SH-SY5Y (cell line): Measurements from ENCODE around the gene RABGAP1L.

ENCODE experiments used
- GATA2 ChIP-seq: IDR thresholded peaks from 2 replicates; pipeline ENCODE4 v1.6.1; 2011; ENCODE audit warnings: mild to moderate bottlenecking, low read depth, low read length
- GATA3 ChIP-seq: IDR thresholded peaks from 2 replicates; pipeline ENCODE4 v1.6.1; 2011; ENCODE audit warnings: low read depth, mild to moderate bottlenecking, low read length, moderate library complexity

DNA sequence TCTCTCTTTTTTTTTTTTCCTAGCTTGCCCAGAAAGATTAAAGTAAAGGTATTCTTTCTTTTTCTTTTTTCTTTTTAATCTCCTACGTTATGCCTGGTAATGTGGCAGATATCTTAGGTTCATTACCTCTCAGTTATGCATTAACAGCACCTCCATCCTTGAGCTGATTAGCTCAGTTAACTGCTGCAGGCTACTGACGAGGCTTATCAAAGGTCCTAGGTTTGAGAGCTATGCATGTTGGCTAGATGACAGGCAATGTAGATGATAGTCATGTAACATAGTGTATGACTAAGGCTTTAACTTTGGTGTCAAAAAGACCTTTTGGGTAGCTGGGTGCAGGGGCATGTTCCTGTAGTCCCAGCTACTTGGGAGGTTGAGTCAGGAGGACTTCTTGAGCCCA lies 786.7 kb downstream of the RABGAP1L start:
- TF ChIP-seq GATA3 = no peak
- TF ChIP-seq GATA2 = no peak
